Measurements from ENCODE around the gene HSD17B10.
"Not testable (repeated sequence)": the region's sequence is repeated elsewhere in the genome, so short reads cannot be mapped to it uniquely, and the experiment has no call there.

HSD17B10 gene

DNA sequence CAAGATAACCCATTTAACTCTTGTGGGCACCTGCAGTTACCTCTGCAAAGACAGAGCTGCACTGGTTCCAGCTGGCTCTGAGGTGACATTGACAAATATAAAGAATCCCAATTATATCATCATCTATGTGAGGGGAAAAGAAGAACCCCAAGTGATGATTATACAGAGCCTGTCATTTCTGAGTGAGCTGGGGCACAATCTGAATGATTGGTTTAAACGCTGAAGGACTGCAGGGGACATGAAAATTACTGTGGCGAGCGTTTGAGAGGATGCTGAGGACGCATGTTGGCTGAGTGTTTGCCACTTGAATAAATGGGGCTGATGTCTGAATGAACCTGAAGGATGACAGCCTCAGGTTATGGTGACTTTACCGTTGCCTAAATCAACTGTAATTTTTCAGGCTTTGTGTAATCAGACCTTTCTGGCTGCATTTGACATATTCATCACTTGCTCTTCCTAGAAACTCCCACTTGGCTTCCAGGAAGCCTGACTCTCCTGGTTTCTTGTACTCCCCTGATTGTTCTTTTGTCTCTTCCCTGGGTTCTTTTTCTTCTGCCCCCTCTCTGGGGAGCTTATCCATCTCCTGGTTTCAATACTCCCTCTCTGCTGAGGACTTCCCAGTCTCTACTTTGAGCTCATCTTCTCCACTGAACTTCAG is 4.1 kb upstream of the HSD17B10 start:
- Histone ChIP-seq H3K79me2 (ENCODE audit: control insufficient read depth, insufficient read depth, low read length, unreplicated experiment) (peaks cover 8% of the 10 kb centered on the region), H3K4me1 (ENCODE audit: control insufficient read depth, insufficient read depth, low read length, unreplicated experiment) (peaks cover 10% of the 10 kb centered on the region), H2AFZ (ENCODE audit: low read length, unreplicated experiment) (no peak overlapping the region), H3K27ac (ENCODE audit: low read depth, low read length) (no peak overlapping the region), H3K27me3 (ENCODE audit: insufficient read depth, low read length) (no peaks in the 10 kb centered on the region), H3K4me3 (ENCODE audit: low read depth, low read length) (no peak overlapping the region), H3K36me3 (ENCODE audit: insufficient read depth, low read length) (no peaks in the 10 kb centered on the region)

DNA sequence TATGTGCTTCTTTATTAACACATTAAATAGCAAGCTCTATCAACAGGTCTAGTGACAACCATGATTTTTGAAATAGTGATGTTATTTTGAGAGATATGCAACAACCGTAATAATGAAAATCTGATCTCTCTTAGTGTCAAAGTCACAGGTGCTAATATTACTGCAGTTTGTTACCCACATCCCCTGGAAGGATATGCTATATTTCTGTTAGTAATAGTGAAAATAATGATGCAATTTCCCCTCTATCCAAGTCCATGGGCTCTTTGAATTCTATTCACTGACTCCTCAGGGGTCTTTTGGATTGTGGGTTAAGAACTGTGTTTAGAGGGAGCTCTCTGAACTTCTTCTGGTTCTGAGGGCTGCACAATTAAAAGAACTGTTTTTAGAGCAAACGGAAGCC is 3.0 kb upstream of the HSD17B10 start:
- peaks cover 9% of the 10 kb centered on the region for H3K79me2 ChIP-seq (ENCODE audit: control insufficient read depth, insufficient read depth, low read length, unreplicated experiment)
- H3K36me3 ChIP-seq (ENCODE audit: insufficient read depth, low read length), result no peaks in the 10 kb centered on the region
- peaks cover 10% of the 10 kb centered on the region for H3K4me1 ChIP-seq (ENCODE audit: control insufficient read depth, insufficient read depth, low read length, unreplicated experiment)
- H3K27me3 ChIP-seq (ENCODE audit: insufficient read depth, low read length), result no peaks in the 10 kb centered on the region
- H3K4me3 ChIP-seq (ENCODE audit: low read depth, low read length), result no peak overlapping the region
- H2AFZ ChIP-seq (ENCODE audit: low read length, unreplicated experiment), result no peak overlapping the region
- no peak overlapping the region for H3K27ac ChIP-seq (ENCODE audit: low read depth, low read length)

DNA sequence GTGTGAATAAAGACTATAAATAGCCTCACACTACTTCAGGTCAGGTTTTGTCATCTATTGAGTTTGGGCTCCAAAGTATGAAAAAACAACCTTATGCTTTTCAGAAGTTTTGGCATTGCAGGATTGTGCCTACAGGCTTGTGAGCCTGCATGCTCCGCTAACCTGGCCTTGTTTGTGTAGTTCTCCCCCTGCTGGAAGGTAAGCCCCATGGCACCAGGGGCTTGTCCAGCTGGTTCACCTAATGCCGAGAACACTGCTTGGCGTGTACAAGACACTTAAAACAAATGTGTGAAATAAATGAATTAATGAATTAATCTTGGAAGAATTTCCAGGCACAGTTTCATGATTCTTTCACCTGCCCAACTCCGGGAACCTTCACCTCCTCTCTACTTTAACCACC is 1.8 kb upstream of the HSD17B10 start:
- H3K4me3 ChIP-seq (ENCODE audit: low read depth, low read length), result no peak overlapping the region
- H3K4me1 ChIP-seq (ENCODE audit: control insufficient read depth, insufficient read depth, low read length, unreplicated experiment), result peaks cover 10% of the 10 kb centered on the region
- no peaks in the 10 kb centered on the region for H3K36me3 ChIP-seq (ENCODE audit: insufficient read depth, low read length)
- H3K27me3 ChIP-seq (ENCODE audit: insufficient read depth, low read length), result no peaks in the 10 kb centered on the region
- no peak overlapping the region for H3K27ac ChIP-seq (ENCODE audit: low read depth, low read length)
- H3K79me2 ChIP-seq (ENCODE audit: control insufficient read depth, insufficient read depth, low read length, unreplicated experiment), result peaks cover 9% of the 10 kb centered on the region
- H2AFZ ChIP-seq (ENCODE audit: low read length, unreplicated experiment), result no peak overlapping the region

DNA sequence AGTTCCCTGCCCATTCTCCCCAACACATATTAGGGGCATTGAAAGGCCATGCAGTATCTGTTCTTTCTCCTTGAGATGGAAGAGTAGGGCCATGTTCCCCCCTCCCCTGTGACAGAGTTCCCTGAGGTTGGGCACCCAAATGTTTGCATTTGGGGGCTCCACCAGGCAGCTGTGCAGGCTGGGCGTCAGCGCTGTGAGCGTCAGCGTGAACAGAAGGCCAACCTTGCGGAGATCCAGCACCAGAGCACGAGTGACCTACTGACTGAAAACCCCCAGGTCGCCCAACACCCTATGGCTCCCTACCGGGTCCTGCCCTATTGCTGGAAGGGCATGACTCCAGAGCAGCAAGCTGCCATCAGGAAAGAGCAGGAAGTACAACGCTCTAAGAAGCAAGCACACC is 3.9 kb downstream of the HSD17B10 start:
- H3K79me2 ChIP-seq (ENCODE audit: control insufficient read depth, insufficient read depth, low read length, unreplicated experiment), result peaks cover 9% of the 10 kb centered on the region
- no peaks in the 10 kb centered on the region for H3K36me3 ChIP-seq (ENCODE audit: insufficient read depth, low read length)
- H3K27me3 ChIP-seq (ENCODE audit: insufficient read depth, low read length), result no peaks in the 10 kb centered on the region
- H3K4me3 ChIP-seq (ENCODE audit: low read depth, low read length), result no peak overlapping the region
- H2AFZ ChIP-seq (ENCODE audit: low read length, unreplicated experiment), result no peak overlapping the region
- H3K4me1 ChIP-seq (ENCODE audit: control insufficient read depth, insufficient read depth, low read length, unreplicated experiment), result peaks cover 3% of the 10 kb centered on the region
- no peak overlapping the region for H3K27ac ChIP-seq (ENCODE audit: low read depth, low read length)

DNA sequence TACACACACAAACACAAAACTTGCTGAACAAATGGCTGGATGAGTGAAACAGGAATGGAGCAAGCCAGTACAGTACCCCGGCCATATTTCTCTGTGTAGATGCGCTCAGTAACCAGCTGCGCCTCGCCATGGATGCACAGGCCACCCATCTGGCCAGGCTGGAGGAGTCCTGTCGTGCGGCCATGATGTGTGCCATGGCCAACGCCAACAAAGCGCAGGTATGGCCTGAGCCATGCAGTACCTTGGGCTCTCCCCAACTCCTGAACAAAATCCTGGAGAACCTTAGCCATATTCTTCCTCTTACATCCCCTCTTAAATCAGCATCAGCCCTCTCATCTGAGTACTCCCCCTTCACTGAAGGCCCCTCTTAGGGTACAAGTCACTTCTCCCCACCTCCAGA is 4.4 kb downstream of the HSD17B10 start:
- Histone ChIP-seq H3K27me3 (ENCODE audit: insufficient read depth, low read length) (no peaks in the 10 kb centered on the region), H3K79me2 (ENCODE audit: control insufficient read depth, insufficient read depth, low read length, unreplicated experiment) (peaks cover 9% of the 10 kb centered on the region), H3K27ac (ENCODE audit: low read depth, low read length) (no peak overlapping the region), H3K4me1 (ENCODE audit: control insufficient read depth, insufficient read depth, low read length, unreplicated experiment) (peaks cover 3% of the 10 kb centered on the region), H3K36me3 (ENCODE audit: insufficient read depth, low read length) (no peaks in the 10 kb centered on the region), H3K4me3 (ENCODE audit: low read depth, low read length) (no peak overlapping the region), H2AFZ (ENCODE audit: low read length, unreplicated experiment) (no peak overlapping the region)

DNA sequence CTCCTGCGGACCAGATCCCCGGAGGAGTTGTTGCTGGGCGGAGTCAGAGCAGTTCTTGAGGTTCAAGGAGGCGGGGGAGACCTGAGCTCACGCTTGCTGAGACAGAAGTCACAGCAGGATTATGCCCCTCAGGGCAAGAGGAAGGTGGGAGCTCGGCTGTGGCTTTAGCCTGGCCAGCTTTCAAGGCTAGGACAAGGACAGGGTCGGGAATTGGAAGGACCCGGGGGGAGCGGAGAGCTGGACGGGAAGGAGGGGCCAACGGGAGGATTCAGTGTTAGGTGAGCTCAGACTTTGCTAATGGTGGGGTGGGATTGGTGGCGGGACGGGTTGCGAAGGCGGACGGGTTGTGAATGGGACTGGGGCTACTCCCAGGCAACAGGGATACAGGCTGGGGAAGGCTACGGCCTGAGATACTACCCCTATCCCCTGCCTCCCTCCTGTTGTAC is 11.3 kb downstream of the HSD17B10 start, which contains the start of gene RIBC1:
Gene RIBC1, plus strand, starts transcription at position 13 of the 446 bp plus-strand sequence. CDS start 3,404 bp downstream, outside the sequence.
- Histone ChIP-seq H3K27me3 (ENCODE audit: insufficient read depth, low read length) (no peaks in the 10 kb centered on the region), H3K4me3 (ENCODE audit: low read depth, low read length) (peak within 1 kb of the TSS; percentile 90), H3K4me1 (ENCODE audit: control insufficient read depth, insufficient read depth, low read length, unreplicated experiment) (no peaks in the 10 kb centered on the region), H3K79me2 (ENCODE audit: control insufficient read depth, insufficient read depth, low read length, unreplicated experiment) (peaks cover 36% of the 10 kb centered on the region), H3K36me3 (ENCODE audit: insufficient read depth, low read length) (no peaks in the 10 kb centered on the region), H2AFZ (ENCODE audit: low read length, unreplicated experiment) (peak within 1 kb of the TSS; percentile 22), H3K27ac (ENCODE audit: low read depth, low read length) (peak within 1 kb of the TSS; percentile 97)

DNA sequence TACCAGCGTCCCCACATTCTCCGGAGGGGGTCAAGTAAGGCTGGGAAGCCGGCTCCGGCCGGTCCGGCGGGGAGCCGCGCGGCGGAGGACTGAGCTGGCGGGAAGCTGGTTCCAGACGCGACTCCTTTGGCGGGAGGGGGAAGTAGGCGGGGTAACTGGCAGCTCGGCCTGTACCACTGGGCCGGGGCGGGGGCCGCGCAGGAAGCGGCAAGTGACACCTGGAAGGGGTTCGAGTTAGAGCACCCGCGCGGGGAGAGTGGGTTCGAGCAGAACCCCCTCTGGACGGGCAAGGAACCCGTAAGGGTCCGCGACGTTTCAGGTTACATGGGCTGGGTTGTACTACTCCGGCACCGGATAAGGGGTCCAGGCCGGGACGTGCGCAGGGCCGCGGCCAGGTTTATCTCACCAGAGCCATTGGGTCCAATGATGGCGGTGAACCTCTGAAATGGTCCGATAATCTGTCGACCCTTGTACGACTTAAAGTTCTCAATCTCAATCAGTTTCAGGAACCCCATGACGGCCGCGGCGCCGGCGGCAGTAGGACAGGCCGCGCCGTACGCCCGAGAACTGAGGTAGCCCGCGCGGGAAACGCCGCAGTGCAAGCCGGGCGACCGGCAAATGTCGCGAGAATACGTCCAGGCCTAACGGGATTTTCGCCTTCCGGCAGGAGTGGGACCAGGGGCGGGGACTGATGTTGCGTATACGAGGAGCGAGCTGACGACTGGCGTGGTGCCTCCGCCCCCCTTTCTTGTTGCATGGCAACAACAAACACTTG is 11.9 kb downstream of the HSD17B10 start, which contains the start of gene SMC1A:
Gene SMC1A, minus strand, starts transcription at position 569 of the 775 bp plus-strand sequence. Its CDS starts 54 bp downstream, at position 515.
- peak within 1 kb of the TSS; percentile 22 for H2AFZ ChIP-seq (ENCODE audit: low read length, unreplicated experiment)
- H3K36me3 ChIP-seq (ENCODE audit: insufficient read depth, low read length), result no peaks in the 10 kb centered on the region
- H3K27me3 ChIP-seq (ENCODE audit: insufficient read depth, low read length), result no peaks in the 10 kb centered on the region
- no peaks in the 10 kb centered on the region for H3K4me1 ChIP-seq (ENCODE audit: control insufficient read depth, insufficient read depth, low read length, unreplicated experiment)
- peak within 1 kb of the TSS; percentile 90 for H3K4me3 ChIP-seq (ENCODE audit: low read depth, low read length)
- peak within 1 kb of the TSS; percentile 97 for H3K27ac ChIP-seq (ENCODE audit: low read depth, low read length)
- peaks cover 41% of the 10 kb centered on the region for H3K79me2 ChIP-seq (ENCODE audit: control insufficient read depth, insufficient read depth, low read length, unreplicated experiment)

DNA sequence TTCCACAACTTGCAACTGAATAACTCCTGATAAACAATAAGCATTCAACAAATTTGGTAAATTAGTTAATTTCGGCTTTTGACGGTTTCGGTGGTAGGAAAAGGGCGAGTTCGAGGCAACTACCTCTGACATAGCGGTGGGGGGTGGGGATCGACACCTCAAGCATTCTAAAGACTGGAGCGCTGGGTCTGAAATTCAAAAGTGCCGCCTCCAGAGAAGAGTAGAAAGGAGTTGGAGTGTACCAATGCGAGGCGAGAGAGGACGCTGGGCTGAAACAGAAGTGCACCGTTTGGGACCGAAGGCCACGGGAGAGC is 12.4 kb downstream of the HSD17B10 start:
- Histone ChIP-seq H3K27me3 (ENCODE audit: insufficient read depth, low read length) (no peaks in the 10 kb centered on the region), H3K4me1 (ENCODE audit: control insufficient read depth, insufficient read depth, low read length, unreplicated experiment) (no peaks in the 10 kb centered on the region), H2AFZ (ENCODE audit: low read length, unreplicated experiment) (no peak overlapping the region), H3K4me3 (ENCODE audit: low read depth, low read length) (peak overlapping the region; percentile 90), H3K79me2 (ENCODE audit: control insufficient read depth, insufficient read depth, low read length, unreplicated experiment) (peaks cover 44% of the 10 kb centered on the region), H3K27ac (ENCODE audit: low read depth, low read length) (peak overlapping the region; percentile 97), H3K36me3 (ENCODE audit: insufficient read depth, low read length) (no peaks in the 10 kb centered on the region)

DNA sequence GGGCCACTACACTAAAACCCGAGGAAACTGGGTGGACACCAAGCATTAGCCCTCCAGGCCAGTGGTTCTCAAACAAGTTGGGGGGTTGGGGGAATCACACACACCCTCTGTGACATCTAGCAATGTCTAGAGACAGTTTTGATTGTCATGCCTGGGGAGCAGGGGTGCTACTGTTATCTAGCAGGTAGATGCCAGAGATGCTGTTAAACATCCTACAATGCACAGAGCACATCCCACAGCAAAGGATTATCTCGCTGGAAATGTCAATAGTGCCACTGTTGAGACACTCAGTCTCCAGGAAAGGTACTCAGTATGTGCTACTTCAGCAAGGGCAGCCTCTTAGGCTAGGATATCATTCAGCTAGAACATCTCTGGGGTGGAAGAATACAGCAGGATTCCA is 13.0 kb downstream of the HSD17B10 start:
- peaks cover 49% of the 10 kb centered on the region for H3K79me2 ChIP-seq (ENCODE audit: control insufficient read depth, insufficient read depth, low read length, unreplicated experiment)
- H3K36me3 ChIP-seq (ENCODE audit: insufficient read depth, low read length), result no peaks in the 10 kb centered on the region
- peak overlapping the region; percentile 97; the same call in 1 of the 2 replicates for H3K27ac ChIP-seq (ENCODE audit: low read depth, low read length)
- no peaks in the 10 kb centered on the region for H3K27me3 ChIP-seq (ENCODE audit: insufficient read depth, low read length)
- H2AFZ ChIP-seq (ENCODE audit: low read length, unreplicated experiment), result no peak overlapping the region
- H3K4me1 ChIP-seq (ENCODE audit: control insufficient read depth, insufficient read depth, low read length, unreplicated experiment), result no peaks in the 10 kb centered on the region
- peak overlapping the region; percentile 90 for H3K4me3 ChIP-seq (ENCODE audit: low read depth, low read length)

DNA sequence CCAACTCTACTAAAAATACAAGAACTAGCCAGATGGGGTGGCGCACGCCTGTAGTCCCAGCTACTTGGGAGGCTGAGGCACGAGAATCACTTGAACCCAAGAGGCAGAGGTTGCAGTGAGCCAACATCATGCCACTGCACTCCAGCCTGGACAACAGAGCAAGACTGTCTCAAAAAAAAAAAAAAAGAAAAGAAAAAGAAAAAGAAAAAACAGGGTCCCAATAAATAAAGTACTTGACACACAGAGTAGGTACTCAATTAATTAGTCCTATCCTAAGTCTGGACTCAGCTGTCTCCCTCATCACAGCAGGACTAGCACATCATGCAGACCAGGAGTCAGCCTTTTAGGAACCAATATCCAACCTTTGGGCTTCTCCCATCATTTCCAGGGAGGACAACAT is 13.8 kb downstream of the HSD17B10 start:
- not testable (repeated sequence) for H3K27me3 ChIP-seq (ENCODE audit: insufficient read depth, low read length); H2AFZ ChIP-seq (ENCODE audit: low read length, unreplicated experiment); H3K27ac ChIP-seq (ENCODE audit: low read depth, low read length); H3K4me1 ChIP-seq (ENCODE audit: control insufficient read depth, insufficient read depth, low read length, unreplicated experiment); H3K36me3 ChIP-seq (ENCODE audit: insufficient read depth, low read length)
- H3K4me3 ChIP-seq (ENCODE audit: low read depth, low read length), result peak overlapping the region; percentile 90
- peaks cover 49% of the 10 kb centered on the region for H3K79me2 ChIP-seq (ENCODE audit: control insufficient read depth, insufficient read depth, low read length, unreplicated experiment)

DNA sequence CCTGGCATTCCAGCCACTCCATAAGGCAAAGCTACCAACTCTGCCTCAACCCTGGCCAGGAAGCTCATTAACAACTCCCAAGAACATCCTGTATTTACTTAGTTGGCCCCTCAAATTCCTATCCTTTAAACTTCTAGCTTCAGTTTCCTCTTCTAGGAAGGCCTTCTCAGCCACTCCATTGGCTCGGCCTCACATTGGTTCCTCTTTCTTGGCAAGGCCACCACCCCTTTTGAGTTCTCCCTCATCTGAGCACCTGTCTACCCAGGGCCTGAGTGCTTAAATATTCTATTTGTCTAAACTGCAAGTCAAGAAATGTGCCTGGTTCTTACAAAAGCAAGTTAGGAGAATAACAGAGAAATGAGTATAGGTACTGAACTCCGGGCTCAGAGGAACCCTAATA is 21.7 kb downstream of the HSD17B10 start:
- Histone ChIP-seq H3K4me3 (ENCODE audit: low read depth, low read length) (no peak overlapping the region), H3K36me3 (ENCODE audit: insufficient read depth, low read length) (no peaks in the 10 kb centered on the region), H3K27me3 (ENCODE audit: insufficient read depth, low read length) (no peaks in the 10 kb centered on the region), H2AFZ (ENCODE audit: low read length, unreplicated experiment) (no peak overlapping the region), H3K79me2 (ENCODE audit: control insufficient read depth, insufficient read depth, low read length, unreplicated experiment) (peaks cover 21% of the 10 kb centered on the region), H3K27ac (ENCODE audit: low read depth, low read length) (no peak overlapping the region), H3K4me1 (ENCODE audit: control insufficient read depth, insufficient read depth, low read length, unreplicated experiment) (no peaks in the 10 kb centered on the region)

Data from ACC112 (cell line).